ENCODE results near the gene PPIF.

Gene PPIF

DNA sequence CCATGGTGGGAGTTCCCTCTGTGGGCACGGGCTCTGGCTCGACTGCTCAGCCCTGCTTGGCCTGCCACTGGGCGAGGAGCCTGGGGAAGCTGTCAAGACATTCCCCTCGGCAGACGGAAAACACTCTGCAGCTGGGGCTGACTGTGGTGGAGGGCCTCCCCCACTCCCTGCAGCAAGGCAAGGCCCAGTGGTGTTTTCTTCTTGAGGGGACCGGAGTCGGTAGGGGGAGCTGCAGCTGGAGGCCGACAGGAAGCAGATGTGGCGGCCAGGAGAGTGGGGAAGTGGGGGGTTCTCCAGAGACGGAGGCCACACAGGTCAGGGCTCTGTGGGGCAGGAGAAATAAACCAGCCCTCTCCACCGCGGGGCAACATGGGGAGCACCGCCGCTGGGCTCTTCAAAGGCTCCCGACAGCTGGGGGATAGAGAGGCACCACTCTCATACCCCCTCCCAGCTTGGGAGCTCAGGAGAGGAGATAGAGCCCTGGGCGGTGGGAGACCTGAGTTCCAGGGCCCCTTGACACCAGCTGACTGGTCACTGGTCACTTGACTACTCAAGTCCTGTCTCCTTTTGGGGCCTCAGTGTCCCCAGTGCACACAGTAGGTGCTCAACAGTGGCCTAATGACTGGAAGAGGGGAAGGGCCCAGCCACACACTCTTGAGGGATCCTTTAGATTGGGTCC is 43.4 kb downstream of the PPIF start:
- CTCF ChIA-PET, result no interaction called here
- POLR2A ChIA-PET, result no interaction called here
- TF ChIP-seq NFRKB (IDR thresholded peaks at IDR 0.05), result no peak
- TF ChIP-seq, protein P1, sequence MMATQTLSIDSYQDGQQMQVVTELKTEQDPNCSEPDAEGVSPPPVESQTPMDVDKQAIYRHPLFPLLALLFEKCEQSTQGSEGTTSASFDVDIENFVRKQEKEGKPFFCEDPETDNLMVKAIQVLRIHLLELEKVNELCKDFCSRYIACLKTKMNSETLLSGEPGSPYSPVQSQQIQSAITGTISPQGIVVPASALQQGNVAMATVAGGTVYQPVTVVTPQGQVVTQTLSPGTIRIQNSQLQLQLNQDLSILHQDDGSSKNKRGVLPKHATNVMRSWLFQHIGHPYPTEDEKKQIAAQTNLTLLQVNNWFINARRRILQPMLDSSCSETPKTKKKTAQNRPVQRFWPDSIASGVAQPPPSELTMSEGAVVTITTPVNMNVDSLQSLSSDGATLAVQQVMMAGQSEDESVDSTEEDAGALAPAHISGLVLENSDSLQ (IDR thresholded peaks at IDR 0.05), result no peak
- no peak for TF ChIP-seq HDGF (IDR thresholded peaks at IDR 0.05; ENCODE audit: borderline replicate concordance)
- TF ChIP-seq TARDBP (IDR thresholded peaks at IDR 0.05), result no peak
- TF ChIP-seq ARNT (IDR thresholded peaks at IDR 0.05), result no peak
- no peak for TF ChIP-seq CTBP1 (IDR thresholded peaks at IDR 0.05; ENCODE audit: borderline replicate concordance)
- TF ChIP-seq ELF4 (IDR thresholded peaks at IDR 0.05), result no peak
- TF ChIP-seq ZNF384 (IDR thresholded peaks at IDR 0.05), result no peak
- no peak for TF ChIP-seq SUZ12 (IDR thresholded peaks at IDR 0.05)
- no peak for TF ChIP-seq FOXK2 (IDR thresholded peaks at IDR 0.05)
- TF ChIP-seq SP1 (IDR thresholded peaks at IDR 0.05), result no peak
- TF ChIP-seq BHLHE40 (IDR thresholded peaks at IDR 0.05; ENCODE audit: borderline replicate concordance), result no peak
- no peak for TF ChIP-seq LEF1 (IDR thresholded peaks at IDR 0.05; ENCODE audit: borderline replicate concordance)
- TF ChIP-seq FOXA1 (IDR thresholded peaks at IDR 0.05), result no peak
- no peak for TF ChIP-seq L3MBTL2 (conservative IDR thresholded peaks at IDR 0.05)
- TF ChIP-seq FOXM1 (IDR thresholded peaks at IDR 0.05; ENCODE audit: borderline replicate concordance), result no peak
- no peak for DNase-seq (ENCODE audit: extremely low spot score)

DNA sequence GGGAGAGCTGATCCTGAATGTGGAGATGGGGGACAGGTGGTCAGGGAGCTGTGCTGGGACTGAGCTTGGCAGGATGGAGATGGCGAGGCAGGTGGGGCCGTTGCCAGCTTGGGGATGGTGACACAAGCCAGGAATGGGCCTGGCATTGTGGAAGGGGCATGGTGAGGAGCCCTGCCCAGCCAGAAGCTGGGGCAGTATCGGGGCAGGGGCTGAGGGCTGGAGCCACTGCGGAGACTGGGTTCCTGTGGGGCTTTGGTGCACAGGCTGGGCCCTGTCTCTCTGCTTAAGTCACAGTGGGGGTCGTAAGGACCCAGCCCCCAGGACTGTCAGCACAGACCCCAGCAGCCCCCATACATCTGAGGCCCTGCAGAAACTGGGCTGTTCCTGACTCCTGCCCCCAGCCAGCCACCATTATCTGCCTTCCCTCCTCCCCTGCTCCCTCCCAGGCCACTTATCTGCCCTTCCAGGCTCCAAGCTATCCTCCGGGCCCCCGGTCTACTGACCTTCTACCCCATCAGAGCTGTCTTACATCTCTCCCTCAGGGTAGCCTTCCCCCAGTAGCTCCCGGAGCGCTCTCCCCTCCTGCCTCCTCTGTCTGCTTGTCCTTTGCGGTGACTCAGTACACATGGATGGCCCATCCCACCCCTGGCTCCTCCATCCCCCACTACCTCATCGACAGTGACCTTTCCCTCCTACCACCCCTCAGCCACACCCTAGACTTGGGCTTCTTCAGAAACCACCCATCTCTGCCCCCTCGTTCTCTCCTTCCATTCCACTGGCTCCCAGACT is 44.2 kb downstream of the PPIF start:
- ChIA-PET POLR2A (no interaction called here), CTCF (no interaction called here)
- no peak for DNase-seq (ENCODE audit: extremely low spot score)
- no peak for TF ChIP-seq CTBP1 (IDR thresholded peaks at IDR 0.05; ENCODE audit: borderline replicate concordance)
- TF ChIP-seq, protein P1 (IDR thresholded peaks at IDR 0.05), result no peak

DNA sequence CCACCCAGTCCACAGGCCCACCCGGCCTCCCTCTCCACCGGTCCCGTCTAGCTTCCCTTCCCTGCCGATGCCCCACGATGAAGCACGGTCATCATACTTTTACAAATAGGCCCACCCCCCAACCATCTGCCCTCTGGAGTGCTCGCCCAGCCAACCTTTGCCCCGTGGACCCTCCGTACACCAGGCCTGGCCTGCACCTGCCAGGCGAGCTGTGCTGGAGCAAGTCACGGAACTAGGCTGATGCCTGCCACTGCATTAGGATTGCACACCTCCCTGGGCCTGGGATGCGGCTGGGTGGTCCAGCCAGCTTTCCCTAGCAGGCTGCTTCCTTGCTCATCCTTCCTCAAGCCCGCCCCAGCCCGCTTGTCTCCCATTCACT is 44.7 kb downstream of the PPIF start:
- POLR2A ChIA-PET, result no interaction called here
- DNase-seq (ENCODE audit: extremely low spot score), result no peak
- CTCF ChIA-PET, result no interaction called here
- TF ChIP-seq LEF1 (IDR thresholded peaks at IDR 0.05; ENCODE audit: borderline replicate concordance) (no peak), CTBP1 (IDR thresholded peaks at IDR 0.05; ENCODE audit: borderline replicate concordance) (no peak)

DNA sequence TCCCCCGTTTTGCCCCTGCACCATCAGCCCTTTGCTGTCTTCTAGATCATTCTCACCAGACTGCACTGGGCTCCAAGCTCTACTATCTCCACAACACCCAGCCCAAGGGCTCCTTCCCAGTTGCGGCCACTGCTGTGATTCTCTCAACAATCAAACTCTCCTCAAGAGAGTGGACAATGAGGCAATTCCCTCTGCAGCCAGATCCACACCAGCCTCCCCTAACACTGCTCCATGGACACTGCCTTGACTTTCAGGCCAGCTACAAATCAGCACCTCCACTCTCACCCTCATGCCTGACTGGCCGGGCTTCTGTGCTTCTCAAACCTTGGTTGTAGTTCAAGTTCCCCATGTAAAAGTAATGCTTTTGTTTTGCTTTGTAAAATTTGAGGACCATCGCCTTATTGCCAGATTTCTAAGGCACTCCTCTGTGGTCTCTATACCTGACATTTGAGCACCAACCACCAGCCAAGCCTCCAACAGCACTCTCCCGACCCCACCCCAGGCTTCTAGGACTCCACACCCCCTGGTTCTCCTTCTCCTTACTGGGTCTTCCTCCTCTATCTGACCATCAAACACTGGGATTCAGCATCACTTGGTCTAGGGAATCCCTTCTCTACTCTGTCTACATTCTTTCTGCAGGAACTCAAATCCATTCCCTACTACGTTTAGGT is 45.4 kb downstream of the PPIF start:
- ChIA-PET CTCF (interaction anchor here (0.6 kb wide), 1 partner anchor 92 kb away, joined by 3 read pairs; no protein-coding TSS in a partner anchor), POLR2A (no interaction called here)
- TF ChIP-seq BHLHE40 (IDR thresholded peaks at IDR 0.05; ENCODE audit: borderline replicate concordance) (no peak), ARNT (IDR thresholded peaks at IDR 0.05) (no peak), SP1 (IDR thresholded peaks at IDR 0.05) (no peak)
- TF ChIP-seq, protein P1 (IDR thresholded peaks at IDR 0.05), result no peak
- DNase-seq (ENCODE audit: extremely low spot score), result no peak

DNA sequence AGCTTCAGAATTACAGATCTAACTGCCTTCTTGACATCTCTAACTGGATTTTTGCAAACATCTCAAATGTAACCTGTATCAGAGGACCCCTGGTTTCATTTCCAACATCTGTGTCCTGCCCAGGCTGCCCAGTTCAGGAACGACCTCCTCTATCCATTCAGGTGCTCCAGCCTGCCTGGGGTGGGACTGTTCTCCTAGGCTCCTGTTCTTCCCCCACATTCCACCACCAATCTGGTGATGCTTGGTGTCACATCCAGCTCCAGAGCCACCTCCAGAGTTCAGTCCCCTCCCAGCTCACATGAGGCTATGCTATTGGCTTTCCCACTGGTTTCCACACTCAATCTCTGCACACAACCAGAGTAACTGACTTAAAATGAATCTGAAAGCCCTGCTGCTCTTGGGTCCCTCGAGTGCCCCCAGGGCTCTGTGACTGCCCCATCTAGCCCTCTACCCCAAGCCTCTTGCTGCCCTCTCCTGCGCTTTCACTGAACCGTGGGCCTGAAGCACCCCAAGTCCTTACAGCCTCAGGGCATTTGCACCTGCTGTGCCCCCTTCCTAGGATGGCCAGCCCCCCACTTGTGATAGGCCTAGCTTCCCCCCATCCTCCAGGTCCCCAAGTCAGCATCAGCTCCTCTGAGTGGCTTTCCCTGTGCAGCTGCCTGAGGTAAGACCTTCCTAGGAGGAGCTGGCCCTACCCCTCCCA is 46.1 kb downstream of the PPIF start:
- TF ChIP-seq CTBP1 (IDR thresholded peaks at IDR 0.05; ENCODE audit: borderline replicate concordance), result no peak

DNA sequence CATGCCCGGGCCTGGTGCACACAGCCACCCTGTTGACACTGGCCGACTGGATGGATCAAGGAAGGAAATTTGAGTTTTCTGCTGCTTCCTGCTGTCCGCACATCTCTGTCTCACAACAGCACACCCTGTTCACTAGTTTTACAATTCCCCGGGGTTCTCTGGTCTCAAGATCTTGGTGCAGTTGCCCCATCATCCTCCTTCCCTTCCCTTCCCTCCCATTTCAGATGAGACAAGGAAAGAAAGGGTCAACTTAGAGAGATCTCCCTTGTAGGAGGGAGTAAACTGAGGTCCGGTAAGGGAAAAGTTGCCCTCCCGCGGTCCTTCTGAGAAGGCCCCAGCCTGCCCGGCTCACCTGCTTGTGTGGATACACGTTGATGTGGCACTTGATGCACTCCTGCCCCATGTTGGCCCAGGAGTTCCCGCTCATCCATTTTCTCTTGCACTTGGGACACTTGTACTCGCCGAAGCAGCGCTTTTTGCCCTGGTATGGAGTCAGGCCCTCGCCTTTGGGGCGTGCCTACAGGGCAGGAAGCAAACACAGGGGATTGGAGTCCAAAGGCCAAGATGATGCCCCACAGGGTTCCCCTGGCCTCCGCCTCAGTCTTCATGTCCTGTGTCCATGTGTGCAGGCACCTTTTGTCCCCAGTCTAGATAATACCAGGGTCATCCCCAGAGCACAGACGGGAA is 46.8 kb downstream of the PPIF start:
- ChIA-PET POLR2A (interaction anchor here (1.0 kb wide), 1 partner anchor 52 kb away, joined by 3 read pairs; no protein-coding TSS in a partner anchor), CTCF (interaction anchor here (0.6 kb wide), 1 partner anchor 19 kb away, joined by 5 read pairs; no protein-coding TSS in a partner anchor)
- TF ChIP-seq TARDBP (IDR thresholded peaks at IDR 0.05) (no peak), FOXA1 (IDR thresholded peaks at IDR 0.05) (no peak), HDGF (IDR thresholded peaks at IDR 0.05; ENCODE audit: borderline replicate concordance) (no peak), ARNT (IDR thresholded peaks at IDR 0.05) (no peak), SUZ12 (IDR thresholded peaks at IDR 0.05) (no peak), FOXK2 (IDR thresholded peaks at IDR 0.05) (no peak), BHLHE40 (IDR thresholded peaks at IDR 0.05; ENCODE audit: borderline replicate concordance) (no peak), FOXM1 (IDR thresholded peaks at IDR 0.05; ENCODE audit: borderline replicate concordance) (no peak), ELF4 (IDR thresholded peaks at IDR 0.05) (no peak), SP1 (IDR thresholded peaks at IDR 0.05) (no peak), LEF1 (IDR thresholded peaks at IDR 0.05; ENCODE audit: borderline replicate concordance) (no peak), CTBP1 (IDR thresholded peaks at IDR 0.05; ENCODE audit: borderline replicate concordance) (no peak), NFRKB (IDR thresholded peaks at IDR 0.05) (no peak)
- TF ChIP-seq, protein P1 (IDR thresholded peaks at IDR 0.05), result no peak
- no peak for DNase-seq (ENCODE audit: extremely low spot score)

More for the DNA sequence above, 46.1 kb downstream of the PPIF start:
- ChIA-PET CTCF (interaction anchor here (0.6 kb wide), 2 partner anchors 19 to 91 kb away, joined by 3 to 5 read pairs; no protein-coding TSS in a partner anchor), POLR2A (no interaction called here)
- DNase-seq (ENCODE audit: extremely low spot score), result no peak
